H9 (cell line): ENCODE measurements around the gene NDUFV3. TPM values are rescaled to one million over a fixed set of nuclear protein-coding genes. Genes with fewer than 3 reads are reported as not detected.

ENCODE experiments used
- DNase-seq: peaks from one replicate; pipeline ENCODE4 v3.0.0-alpha.2; 2017
- H2AFZ ChIP-seq: one replicate; pipeline ENCODE4 v1.6.1; 2013; ENCODE audit warnings: mild to moderate bottlenecking, low read length, control low read depth, moderate library complexity
- H2AK5ac ChIP-seq: 2 replicates; pipeline ENCODE4 v1.6.1; 2013; ENCODE audit warnings: low read length, control low read depth, mixed read lengths; ENCODE audit not compliant: insufficient read length
- H2BK120ac ChIP-seq: one replicate; pipeline ENCODE4 v1.6.1; 2013; ENCODE audit warnings: low read depth, mild to moderate bottlenecking, low read length, control low read depth, inconsistent platforms; ENCODE audit not compliant: poor library complexity, severe bottlenecking
- H2BK12ac ChIP-seq: 2 replicates; pipeline ENCODE4 v1.6.1; 2013; ENCODE audit warnings: low read length, control low read depth, mixed read lengths, low read depth; ENCODE audit not compliant: insufficient read length
- H2BK15ac ChIP-seq: 2 replicates; pipeline ENCODE4 v1.6.1; 2013; ENCODE audit warnings: low read depth, low read length, control low read depth
- H2BK20ac ChIP-seq: one replicate; pipeline ENCODE4 v1.6.1; 2013; ENCODE audit warnings: low read depth, mild to moderate bottlenecking, low read length, control low read depth, inconsistent platforms; ENCODE audit not compliant: poor library complexity, severe bottlenecking
- H2BK5ac ChIP-seq: 2 replicates; pipeline ENCODE4 v1.6.1; 2013; ENCODE audit warnings: low read length, control low read depth, mixed read lengths; ENCODE audit not compliant: insufficient read length
- H3K14ac ChIP-seq: 2 replicates; pipeline ENCODE4 v1.6.1; 2013; ENCODE audit warnings: low read length, control low read depth; ENCODE audit not compliant: insufficient read depth
- H3K18ac ChIP-seq: 2 replicates; pipeline ENCODE4 v1.6.1; 2013; ENCODE audit warnings: low read depth, mild to moderate bottlenecking, mixed read lengths, low read length, control low read depth; ENCODE audit not compliant: insufficient read length
- H3K23ac ChIP-seq: 2 replicates; pipeline ENCODE4 v1.6.1; 2013; ENCODE audit warnings: low read length, control low read depth, mixed read lengths, low read depth; ENCODE audit not compliant: insufficient read length
- H3K23me2 ChIP-seq: 2 replicates; pipeline ENCODE4 v1.6.1; 2013; ENCODE audit warnings: low read depth, mild to moderate bottlenecking, mixed read lengths, low read length, control low read depth; ENCODE audit not compliant: insufficient read length, poor library complexity, severe bottlenecking
- H3K27ac ChIP-seq: 2 replicates; pipeline ENCODE4 v1.5.1; 2013; ENCODE audit warnings: low read length, control low read depth, mixed read lengths, low read depth; ENCODE audit not compliant: insufficient read length
- H3K27me3 ChIP-seq: 2 replicates; pipeline ENCODE4 v1.6.1; 2013; ENCODE audit warnings: low read length, control low read depth, inconsistent platforms; ENCODE audit not compliant: insufficient read depth
- H3K4ac ChIP-seq: 2 replicates; pipeline ENCODE4 v1.6.1; 2013; ENCODE audit warnings: low read depth, mild to moderate bottlenecking, control low read depth, inconsistent platforms, low read length, moderate library complexity
- H3K4me1 ChIP-seq: 2 replicates; pipeline ENCODE4 v1.6.1; 2013; ENCODE audit warnings: low read length, control low read depth, inconsistent platforms; ENCODE audit not compliant: insufficient read depth
- H3K4me2 ChIP-seq: 2 replicates; pipeline ENCODE4 v1.6.1; 2013; ENCODE audit warnings: low read length, control low read depth, mixed read lengths; ENCODE audit not compliant: insufficient read length, insufficient read depth
- H3K56ac ChIP-seq: 2 replicates; pipeline ENCODE4 v1.6.1; 2013; ENCODE audit warnings: low read depth, mild to moderate bottlenecking, mixed read lengths, low read length, control low read depth; ENCODE audit not compliant: insufficient read length
- H3K79me1 ChIP-seq: 2 replicates; pipeline ENCODE4 v1.6.1; 2013; ENCODE audit warnings: low read depth, mild to moderate bottlenecking, moderate library complexity, low read length, control low read depth, inconsistent platforms; ENCODE audit not compliant: insufficient read depth, poor library complexity, severe bottlenecking
- H3K79me2 ChIP-seq: 2 replicates; pipeline ENCODE4 v1.6.1; 2013; ENCODE audit warnings: low read length, control low read depth, inconsistent platforms; ENCODE audit not compliant: insufficient read depth
- H3K9ac ChIP-seq: 2 replicates; pipeline ENCODE4 v1.6.1; 2013; ENCODE audit warnings: low read length, control low read depth, mixed read lengths; ENCODE audit not compliant: insufficient read length; ENCODE audit errors: extremely low read depth
- H3K9me3 ChIP-seq: one replicate; pipeline ENCODE4 v1.6.1; 2013; ENCODE audit warnings: low read depth, low read length, inconsistent platforms; ENCODE audit not compliant: control insufficient read depth
- H3T11ph ChIP-seq: one replicate; pipeline ENCODE4 v1.6.1; 2013; ENCODE audit warnings: mild to moderate bottlenecking, low read length, control low read depth, inconsistent platforms
- H4K20me1 ChIP-seq: one replicate; pipeline ENCODE4 v1.6.1; 2013; ENCODE audit not compliant: control insufficient read depth, insufficient read length, insufficient read depth
- H4K5ac ChIP-seq: 2 replicates; pipeline ENCODE4 v1.6.1; 2013; ENCODE audit warnings: low read depth, mild to moderate bottlenecking, mixed read lengths, low read length, control low read depth; ENCODE audit not compliant: insufficient read length
- H4K8ac ChIP-seq: replicated peaks from 2 replicates; pipeline ENCODE4 v1.6.1; 2013; ENCODE audit warnings: low read length, control low read depth, mixed read lengths, low read depth; ENCODE audit not compliant: insufficient read length
- H4K91ac ChIP-seq: 2 replicates; pipeline ENCODE4 v1.6.1; 2013; ENCODE audit warnings: low read depth, mild to moderate bottlenecking, moderate library complexity, mixed read lengths, low read length, control low read depth; ENCODE audit not compliant: insufficient read length
- H3K27ac Mint-ChIP-seq, 3 experiments: 2 replicates in 2 of 3; 3 replicates in 1 of 3; pipeline ENCODE4 v1.8.0; 2020 to 2021; ENCODE audit warnings: mixed read lengths in 3 of 3, mild to moderate bottlenecking in 1 of 3, moderate library complexity in 1 of 3
- H3K27me3 Mint-ChIP-seq: 2 replicates; pipeline ENCODE4 v1.8.0; 2021; ENCODE audit warnings: low read depth, mild to moderate bottlenecking, moderate library complexity, mixed read lengths
- H3K36me3 Mint-ChIP-seq, 3 experiments: 2 replicates in 2 of 3; 3 replicates in 1 of 3; pipeline ENCODE4 v1.8.0; 2020 to 2021; ENCODE audit warnings: low read depth in 3 of 3, mixed read lengths in 3 of 3; ENCODE audit not compliant: insufficient read depth in 1 of 3
- H3K4me1 Mint-ChIP-seq, 2 experiments: 2 replicates each; pipeline ENCODE4 v1.8.0; 2020; ENCODE audit warnings: mixed read lengths in 2 of 2
- H3K4me3 Mint-ChIP-seq, 2 experiments: 2 replicates in 1 of 2; 3 replicates in 1 of 2; pipeline ENCODE4 v1.8.0; 2020 to 2021; ENCODE audit warnings: mild to moderate bottlenecking in 2 of 2, mixed read lengths in 2 of 2, moderate library complexity in 1 of 2
- H3K9me3 Mint-ChIP-seq, 2 experiments: 2 replicates in 1 of 2; 3 replicates in 1 of 2; pipeline ENCODE4 v1.8.0; 2020; ENCODE audit warnings: mild to moderate bottlenecking in 2 of 2, mixed read lengths in 2 of 2, moderate library complexity in 1 of 2
- CTCF ChIP-seq: fragments of 200-600 bp; sonication (generic); conservative IDR thresholded peaks from 3 replicates; pipeline ENCODE4 v1.8.0; 2021; ENCODE audit warnings: antibody characterized with exemption, mild to moderate bottlenecking
- WGBS: extraction: QIAGEN DNeasy Blood & Tissue Kit; methylation state at CpG from one replicate; pipeline ENCODE4 v1.1.7; 2013; ENCODE audit warnings: missing lambda C conversion rate, low lambda C conversion rate, mixed read lengths; ENCODE audit not compliant: insufficient read length; ENCODE audit errors: extremely low coverage; 5-methylcytosine and 5-hydroxymethylcytosine counted together
- total RNA-seq: library from RNA; stranded (reverse); gene quantifications from 2 replicates; pipeline ENCODE4 v1.2.1, GENCODE V29; 2021

The NDUFV3 gene
- total RNA-seq, 1 experiment from 2014 or later: 35.6 TPM

GRCh38 chr21:42883921-42884320 is 9.2 kb upstream of the NDUFV3 start:
- no CpG with 5 or more reads among the region's 1 CpG for WGBS
- Histone ChIP-seq H3K27ac (no peak overlapping the region), H3K27me3 (no peaks in the 10 kb centered on the region), H3K79me1 (no peaks in the 10 kb centered on the region), H2AFZ (no peak overlapping the region), H4K20me1 (no peaks in the 10 kb centered on the region), H2BK120ac (no peak overlapping the region), H3K9ac (no peak overlapping the region), H3K18ac (no peak overlapping the region), H3K23ac (no peak overlapping the region), H2BK15ac (no peak overlapping the region), H3K56ac (no peak overlapping the region), H2BK20ac (no peak overlapping the region), H3K14ac (no peak overlapping the region), H3K79me2 (no peaks in the 10 kb centered on the region), H3K4ac (no peak overlapping the region), H3K9me3 (no peaks in the 10 kb centered on the region), H3K23me2 (peaks cover 4% of the 10 kb centered on the region), H3K4me2 (no peak overlapping the region), H2BK5ac (no peak overlapping the region), H4K8ac (no peak overlapping the region), H4K91ac (no peak overlapping the region), H3K4me1 (no peaks in the 10 kb centered on the region), H2AK5ac (no peak overlapping the region), H3T11ph (no peak overlapping the region), H2BK12ac (no peak overlapping the region), H4K5ac (no peak overlapping the region)
- TF ChIP-seq CTCF: no peak
- DNase-seq: no peak
- no peak overlapping the region for H3K27ac Mint-ChIP-seq
- peaks cover 10 to 12% of the 10 kb centered on the region in 2 experiments for H3K4me1 Mint-ChIP-seq
- no peak overlapping the region for H3K4me3 Mint-ChIP-seq
- no peaks in the 10 kb centered on the region; the same call in 1 of the 2 replicates for H3K27me3 Mint-ChIP-seq
- H3K9me3 Mint-ChIP-seq: peaks cover 0 to 4% of the 10 kb centered on the region in 2 experiments; a peak in 1 of 5 replicates
- H3K36me3 Mint-ChIP-seq: peaks cover 0 to 10% (median 4%) of the 10 kb centered on the region in 3 experiments; a peak in 4 of 7 replicates
